HCT116 (cell line): ENCODE measurements around the gene NEUROD2. TPM values are rescaled to one million over a fixed set of nuclear protein-coding genes. Genes with fewer than 3 reads are reported as not detected.

ENCODE experiments used
- ATAC-seq: fragments of 200-7000 bp; cut with Tn5 transposase; 2 replicates; pipeline ENCODE4 v1.9.1; 2020; ENCODE audit warnings: mild to moderate bottlenecking, moderate library complexity
- BruUV-seq: library from RNA; stranded (reverse); fragments of 400-500 nt; replicated peaks from 2 replicates; lab custom pipeline; 2021; lab: Mats Ljungman, UMichigan
- CTCF ChIA-PET: fragments of 300-600 bp; sonication (Branson Sonifier 250); formaldehyde crosslinking; loops from one replicate; lab custom pipeline; 2021; ENCODE audit warnings: antibody characterized with exemption; lab: Charles Lee
- POLR2A ChIA-PET: fragments of 300-600, 350-600 bp; sonication (Branson Sonifier 250); formaldehyde crosslinking; loops from one replicate; lab custom pipeline; 2021; ENCODE audit warnings: antibody characterized with exemption; lab: Charles Lee
- RAD21 ChIA-PET, 2 experiments: fragments of 300-600 bp; sonication (Branson Sonifier 250); formaldehyde crosslinking; loops; one replicate each; lab custom pipeline; 2023; ENCODE audit warnings: low total read pairs in 2 of 2; ENCODE audit not compliant: uncharacterized antibody in 2 of 2, unreplicated experiment in 2 of 2, low non-redundant PET in 1 of 2; lab: Charles Lee
- DNase-seq: peaks from one replicate; pipeline ENCODE4 v3.0.0-alpha.2; 2010; ENCODE audit warnings: low read depth, low spot score
- H2AFZ ChIP-seq: fragments of 200-600 bp; shearing (Covaris generic), sonication (generic); 2 replicates; pipeline ENCODE4 v1.6.1; 2017; ENCODE audit warnings: low read depth, mixed run types, mixed read lengths, antibody characterized with exemption, low read length; ENCODE audit not compliant: poor library complexity, severe bottlenecking
- H3K27ac ChIP-seq: 2 replicates; pipeline ENCODE4 v1.5.1; 2012; ENCODE audit warnings: low read depth, low read length
- H3K27me3 ChIP-seq: fragments of 200-600 bp; sonication (generic); 2 replicates; pipeline ENCODE4 v1.6.1; 2016; ENCODE audit warnings: mixed run types, low read length, mixed read lengths; ENCODE audit not compliant: insufficient read depth
- H3K36me3 ChIP-seq, 2 experiments: fragments of 200-500 bp in 1 of 2; fragments of 200-600 bp in 1 of 2; sonication (Bioruptor generic) in 1 of 2; sonication (generic) in 1 of 2; 2 replicates each; pipeline versions ENCODE4 v1.5.1 to v1.6.1; 2014 to 2016; ENCODE audit warnings: low read length in 2 of 2, inconsistent platforms in 1 of 2, mixed read lengths in 1 of 2, mixed run types in 1 of 2; ENCODE audit not compliant: insufficient read depth in 2 of 2, control insufficient read depth in 1 of 2
- H3K4me1 ChIP-seq, 2 experiments: fragments of 200-600 bp in 1 of 2; sonication (generic) in 1 of 2; 2 replicates each; pipeline versions ENCODE4 v1.5.1 to v1.6.1; 2012 to 2017; ENCODE audit warnings: low read length in 2 of 2, inconsistent platforms in 1 of 2, mild to moderate bottlenecking in 1 of 2, mixed read lengths in 1 of 2, mixed run types in 1 of 2, moderate library complexity in 1 of 2; ENCODE audit not compliant: insufficient read depth in 2 of 2, control insufficient read depth in 1 of 2
- H3K4me2 ChIP-seq: fragments of 200-600 bp; sonication (generic); 2 replicates; pipeline ENCODE4 v1.6.1; 2017; ENCODE audit warnings: mixed run types, low read length, mixed read lengths
- H3K4me3 ChIP-seq, 2 experiments: fragments of 200-600 bp in 1 of 2; sonication (generic) in 1 of 2; replicated peaks in 1 of 2; 2 replicates each; pipeline ENCODE4 v1.5.1; 2011 to 2016; ENCODE audit warnings: low read length in 2 of 2, control low read depth in 1 of 2, low read depth in 1 of 2, mild to moderate bottlenecking in 1 of 2, mixed read lengths in 1 of 2, mixed run types in 1 of 2
- H3K79me2 ChIP-seq: fragments of 200-600 bp; sonication (generic); 2 replicates; pipeline ENCODE4 v1.6.1; 2017; ENCODE audit warnings: mild to moderate bottlenecking, mixed run types, low read length, moderate library complexity, mixed read lengths; ENCODE audit not compliant: insufficient read depth
- H3K9ac ChIP-seq: fragments of 200-600 bp; sonication (generic); 2 replicates; pipeline ENCODE4 v1.6.1; 2016; ENCODE audit warnings: low read length, mixed read lengths
- H3K9me2 ChIP-seq: fragments of 200-600 bp; sonication (generic), shearing (Covaris generic); 2 replicates; pipeline ENCODE4 v1.6.1; 2017; ENCODE audit warnings: mixed run types, mild to moderate bottlenecking, moderate library complexity; ENCODE audit not compliant: insufficient read depth
- H3K9me3 ChIP-seq, 2 experiments: fragments of 200-500 bp in 1 of 2; fragments of 200-600 bp in 1 of 2; sonication (Bioruptor generic) in 1 of 2; sonication (generic) in 1 of 2; 2 replicates each; pipeline ENCODE4 v1.6.1; 2014 to 2017; ENCODE audit warnings: low read length in 2 of 2, mixed read lengths in 2 of 2, inconsistent platforms in 1 of 2, low read depth in 1 of 2, mild to moderate bottlenecking in 1 of 2, mixed run types in 1 of 2, moderate library complexity in 1 of 2; ENCODE audit not compliant: control insufficient read depth in 1 of 2, insufficient read depth in 1 of 2
- H4K20me1 ChIP-seq: fragments of 200-600 bp; sonication (generic), shearing (Covaris generic); 2 replicates; pipeline ENCODE4 v1.6.1; 2017; ENCODE audit warnings: mixed run types, mild to moderate bottlenecking, moderate library complexity; ENCODE audit not compliant: insufficient read depth
- CBX3 ChIP-seq: IDR thresholded peaks from 2 replicates; pipeline ENCODE4 v1.6.1; 2012; ENCODE audit warnings: low read depth
- FOSL1 ChIP-seq: IDR thresholded peaks from 2 replicates; pipeline ENCODE4 v1.6.1; 2012; ENCODE audit warnings: low read depth
- JUND ChIP-seq: IDR thresholded peaks from 2 replicates; pipeline ENCODE4 v1.6.1; 2012
- SIN3A ChIP-seq: IDR thresholded peaks from 2 replicates; pipeline ENCODE4 v1.6.1; 2012; ENCODE audit warnings: low read depth
- SRF ChIP-seq: IDR thresholded peaks from 2 replicates; pipeline ENCODE4 v1.6.1; 2012; ENCODE audit warnings: low read depth
- ZFX ChIP-seq: fragments of 450-650 bp; IDR thresholded peaks from 2 replicates; pipeline ENCODE4 v1.6.1; 2017
- intact Hi-C: fragments of 100-400 bp; cut with micrococcal nuclease; formaldehyde crosslinking; loops from 2 replicates; pipeline ENCODE4 v1.10.0; 2022
- total RNA-seq: library from RNA; stranded (reverse); gene quantifications from one replicate; pipeline ENCODE4 v1.2.1, GENCODE V29; 2021; ENCODE audit not compliant: unreplicated experiment
- TF ChIP-seq, protein P1 (sequence below): IDR thresholded peaks from 2 replicates; pipeline ENCODE4 v1.6.1; 2012; ENCODE audit warnings: low read depth

The NEUROD2 gene
- total RNA-seq, 1 experiment from 2014 or later = not detected

DNA sequence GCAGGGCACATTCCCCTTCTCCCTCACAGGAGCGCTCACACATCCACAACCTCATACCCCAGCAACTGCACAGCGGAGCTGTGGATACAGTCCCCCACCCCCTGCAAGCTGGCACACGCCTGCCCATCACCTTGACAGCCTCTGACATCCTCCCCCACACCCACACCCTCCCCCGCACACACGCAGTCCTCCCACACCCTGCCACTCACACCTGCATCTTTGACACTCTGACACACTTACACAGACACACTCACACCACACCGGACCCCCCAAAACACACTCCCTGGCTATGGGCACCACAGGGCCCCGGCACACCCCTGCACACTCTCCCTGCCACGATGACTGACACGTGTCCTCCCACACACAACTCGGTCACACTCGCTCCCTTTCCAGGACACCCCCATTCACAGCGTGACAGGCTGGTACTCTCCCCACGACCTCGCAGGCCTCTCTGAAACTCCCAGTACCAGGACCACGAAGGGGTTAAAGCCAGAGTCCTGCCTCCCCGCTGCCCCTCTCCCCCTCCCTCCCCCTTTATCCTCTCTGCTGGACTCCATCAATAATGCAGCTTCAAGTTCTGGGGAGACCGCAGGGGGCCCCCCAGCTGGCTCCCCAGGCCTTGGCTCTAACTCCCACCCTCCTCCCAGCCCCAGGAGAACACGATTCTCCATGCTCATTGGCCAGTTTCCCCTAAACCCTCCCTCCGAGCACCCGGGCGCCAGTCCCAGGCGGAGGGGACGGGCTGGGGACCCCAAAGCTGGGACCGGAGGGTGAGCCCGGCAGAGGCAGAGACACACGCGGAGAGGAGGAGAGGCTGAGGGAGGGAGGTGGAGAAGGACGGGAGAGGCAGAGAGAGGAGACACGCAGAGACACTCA lies 18.7 kb upstream of the NEUROD2 start, which contains the start of gene PPP1R1B:
TSS of gene PPP1R1B (plus strand) at position 782 of the 876 bp plus-strand sequence. CDS start 441 bp downstream, outside the sequence.
- H3K36me3 ChIP-seq = no peaks in the 10 kb centered on the region
- H4K20me1 ChIP-seq = no peaks in the 10 kb centered on the region
- no peak within 1 kb of the TSS for H3K27ac ChIP-seq
- no peaks in the 10 kb centered on the region for H3K9me2 ChIP-seq
- H3K9ac ChIP-seq = no peak within 1 kb of the TSS
- RAD21 ChIA-PET = no interaction called here
- DNase-seq (no peak), ATAC-seq (no peak)
- H2AFZ ChIP-seq = no peak within 1 kb of the TSS
- no peaks in the 10 kb centered on the region for H3K27me3 ChIP-seq
- intact Hi-C loops = no loop called here
- CTCF ChIA-PET = interaction anchor here (1.2 to 8.4 kb wide), 2 partner anchors 5 to 27 kb away, joined by 3 to 157 read pairs; no protein-coding TSS in a partner anchor
- POLR2A ChIA-PET = no interaction called here
- H3K4me3 ChIP-seq = no peak within 1 kb of the TSS
- no peak within 1 kb of the TSS for H3K4me2 ChIP-seq
- no peaks in the 10 kb centered on the region for H3K9me3 ChIP-seq
- TF ChIP-seq SRF (no peak), SIN3A (no peak), JUND (no peak), FOSL1 (no peak), CBX3 (no peak), ZFX (no peak)
- TF ChIP-seq, protein P1, sequence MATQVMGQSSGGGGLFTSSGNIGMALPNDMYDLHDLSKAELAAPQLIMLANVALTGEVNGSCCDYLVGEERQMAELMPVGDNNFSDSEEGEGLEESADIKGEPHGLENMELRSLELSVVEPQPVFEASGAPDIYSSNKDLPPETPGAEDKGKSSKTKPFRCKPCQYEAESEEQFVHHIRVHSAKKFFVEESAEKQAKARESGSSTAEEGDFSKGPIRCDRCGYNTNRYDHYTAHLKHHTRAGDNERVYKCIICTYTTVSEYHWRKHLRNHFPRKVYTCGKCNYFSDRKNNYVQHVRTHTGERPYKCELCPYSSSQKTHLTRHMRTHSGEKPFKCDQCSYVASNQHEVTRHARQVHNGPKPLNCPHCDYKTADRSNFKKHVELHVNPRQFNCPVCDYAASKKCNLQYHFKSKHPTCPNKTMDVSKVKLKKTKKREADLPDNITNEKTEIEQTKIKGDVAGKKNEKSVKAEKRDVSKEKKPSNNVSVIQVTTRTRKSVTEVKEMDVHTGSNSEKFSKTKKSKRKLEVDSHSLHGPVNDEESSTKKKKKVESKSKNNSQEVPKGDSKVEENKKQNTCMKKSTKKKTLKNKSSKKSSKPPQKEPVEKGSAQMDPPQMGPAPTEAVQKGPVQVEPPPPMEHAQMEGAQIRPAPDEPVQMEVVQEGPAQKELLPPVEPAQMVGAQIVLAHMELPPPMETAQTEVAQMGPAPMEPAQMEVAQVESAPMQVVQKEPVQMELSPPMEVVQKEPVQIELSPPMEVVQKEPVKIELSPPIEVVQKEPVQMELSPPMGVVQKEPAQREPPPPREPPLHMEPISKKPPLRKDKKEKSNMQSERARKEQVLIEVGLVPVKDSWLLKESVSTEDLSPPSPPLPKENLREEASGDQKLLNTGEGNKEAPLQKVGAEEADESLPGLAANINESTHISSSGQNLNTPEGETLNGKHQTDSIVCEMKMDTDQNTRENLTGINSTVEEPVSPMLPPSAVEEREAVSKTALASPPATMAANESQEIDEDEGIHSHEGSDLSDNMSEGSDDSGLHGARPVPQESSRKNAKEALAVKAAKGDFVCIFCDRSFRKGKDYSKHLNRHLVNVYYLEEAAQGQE = no peak
- no peaks in the 10 kb centered on the region for H3K79me2 ChIP-seq
- BruUV-seq = no TSS peak
- peaks cover 16 to 33% of the 10 kb centered on the region in 2 experiments; a peak in 3 of 4 replicates for H3K4me1 ChIP-seq
